Activated CD8-positive, alpha-beta T cell treated with anti-CD3 and anti-CD28 coated beads for 36 hours (primary cell): Measurements from ENCODE around the gene DAB2IP. TPM values are rescaled to one million over a fixed set of nuclear protein-coding genes. Genes with fewer than 3 reads are reported as not detected.
"Not testable (repeated sequence)": the region's sequence is repeated elsewhere in the genome, so short reads cannot be mapped to it uniquely, and the experiment has no call there.

Source experiments
- ATAC-seq: fragments of 200-7000 bp; cut with Tn5 transposase; one replicate; pipeline ENCODE4 v1.10.0; 2021; ENCODE audit warnings: mild to moderate bottlenecking, moderate library complexity
- CTCF ChIA-PET: fragments of 350-600 bp; sonication (Branson Sonifier 250); formaldehyde crosslinking; loops from one replicate; lab custom pipeline; 2021; ENCODE audit warnings: antibody characterized with exemption; lab: Charles Lee
- POLR2A ChIA-PET: fragments of 350-600 bp; sonication (Branson Sonifier 250); formaldehyde crosslinking; loops from one replicate; lab custom pipeline; 2021; ENCODE audit warnings: antibody characterized with exemption; lab: Charles Lee
- DNase-seq: peaks from one replicate; pipeline ENCODE4 v3.0.0-alpha.2; 2020
- H3K27ac Mint-ChIP-seq: one replicate; pipeline ENCODE4 v1.8.0; 2021; ENCODE audit warnings: mild to moderate bottlenecking, mixed read lengths
- H3K27me3 Mint-ChIP-seq: one replicate; pipeline ENCODE4 v1.8.0; 2021; ENCODE audit warnings: mixed read lengths
- H3K36me3 Mint-ChIP-seq: one replicate; pipeline ENCODE4 v1.8.0; 2021; ENCODE audit warnings: low read depth, mixed read lengths
- H3K4me1 Mint-ChIP-seq: one replicate; pipeline ENCODE4 v1.8.0; 2021; ENCODE audit warnings: low read depth, mixed read lengths
- H3K4me3 Mint-ChIP-seq: one replicate; pipeline ENCODE4 v1.8.0; 2021; ENCODE audit warnings: mild to moderate bottlenecking, moderate library complexity, mixed read lengths
- H3K9me3 Mint-ChIP-seq: one replicate; pipeline ENCODE4 v1.8.0; 2021; ENCODE audit warnings: mixed read lengths
- CTCF ChIP-seq: fragments of 200-600 bp; IDR thresholded peaks from one replicate; pipeline ENCODE4 v1.8.0; 2022; ENCODE audit warnings: antibody characterized with exemption, mild to moderate bottlenecking
- intact Hi-C: fragments of 100-400 bp; cut with micrococcal nuclease; formaldehyde crosslinking; loops from one replicate; pipeline ENCODE4 v1.10.0; 2022
- total RNA-seq, 2 experiments: library from RNA; stranded (reverse); gene quantifications; one replicate each; pipeline ENCODE4 v1.2.3, GENCODE V29; 2021

Gene DAB2IP
- total RNA-seq, 2 experiments from 2014 or later: 0.54 to 1.5 TPM

GRCh38 chr9:121619545-121620324 is 31.7 kb upstream of the DAB2IP start:
- no peak for ATAC-seq
- Mint-ChIP-seq H3K9me3 (no peaks in the 10 kb centered on the region), H3K4me1 (no peaks in the 10 kb centered on the region), H3K27me3 (peaks cover 2% of the 10 kb centered on the region), H3K4me3 (no peak overlapping the region), H3K36me3 (no peaks in the 10 kb centered on the region), H3K27ac (no peak overlapping the region)
- no peak for DNase-seq
- intact Hi-C loops: no loop called here
- ChIA-PET POLR2A (no interaction called here), CTCF (interaction anchor here (0.7 to 1.5 kb wide), 5 partner anchors 11 to 73 kb away, joined by 3 to 5 read pairs (median 4); no protein-coding TSS in a partner anchor)
- TF ChIP-seq CTCF: no peak

- Mint-ChIP-seq H3K4me1 (no peaks in the 10 kb centered on the region), H3K4me3 (no peak overlapping the region), H3K27ac (no peak overlapping the region), H3K9me3 (no peaks in the 10 kb centered on the region), H3K36me3 (no peaks in the 10 kb centered on the region), H3K27me3 (peaks cover 2% of the 10 kb centered on the region)
- ChIA-PET POLR2A (no interaction called here), CTCF (interaction anchor here (0.7 to 1.5 kb wide), 5 partner anchors 11 to 74 kb away, joined by 3 to 5 read pairs (median 4); no protein-coding TSS in a partner anchor)
- intact Hi-C loops: no loop called here
- ATAC-seq (no peak), DNase-seq (no peak)
- TF ChIP-seq CTCF: no peak
Observed at GRCh38 chr9:121620325-121620673, 31.1 kb upstream of the DAB2IP start.

GRCh38 chr9:121620777-121621449 is 30.5 kb upstream of the DAB2IP start:
- peaks cover 2% of the 10 kb centered on the region for H3K27me3 Mint-ChIP-seq
- no peak overlapping the region for H3K4me3 Mint-ChIP-seq
- no peaks in the 10 kb centered on the region for H3K9me3 Mint-ChIP-seq
- ChIA-PET CTCF (interaction anchor here (0.7 to 1.5 kb wide), 5 partner anchors 12 to 74 kb away, joined by 3 to 5 read pairs (median 4); no protein-coding TSS in a partner anchor), POLR2A (no interaction called here)
- peak; percentile 34 for TF ChIP-seq CTCF
- no peaks in the 10 kb centered on the region for H3K4me1 Mint-ChIP-seq
- H3K36me3 Mint-ChIP-seq: no peaks in the 10 kb centered on the region
- no peak overlapping the region for H3K27ac Mint-ChIP-seq
- peak; percentile 51 for ATAC-seq
- intact Hi-C loops: no loop called here
- peak; percentile 20 for DNase-seq

GRCh38 chr9:121622387-121623203 is 28.8 kb upstream of the DAB2IP start:
- DNase-seq (no peak), ATAC-seq (no peak)
- ChIA-PET CTCF (no interaction called here), POLR2A (no interaction called here)
- Mint-ChIP-seq H3K27me3 (no peaks in the 10 kb centered on the region), H3K9me3 (no peaks in the 10 kb centered on the region), H3K4me1 (no peaks in the 10 kb centered on the region), H3K27ac (no peak overlapping the region), H3K4me3 (no peak overlapping the region), H3K36me3 (no peaks in the 10 kb centered on the region)
- no peak for TF ChIP-seq CTCF
- intact Hi-C loops: no loop called here

- ATAC-seq, DNase-seq, POLR2A ChIA-PET, intact Hi-C loops, CTCF ChIA-PET, H3K4me3 Mint-ChIP-seq, H3K27ac Mint-ChIP-seq, H3K4me1 Mint-ChIP-seq, H3K9me3 Mint-ChIP-seq, H3K36me3 Mint-ChIP-seq, H3K27me3 Mint-ChIP-seq: not testable (repeated sequence)
Observed at GRCh38 chr9:121623430-121623829, 28.0 kb upstream of the DAB2IP start.
